Ecto neural progenitor cell (in vitro differentiated cells): ENCODE data around the gene THAP3.
"Not testable (repeated sequence)": the region's sequence is repeated elsewhere in the genome, so short reads cannot be mapped to it uniquely, and the experiment has no call there.

Experiments used
- DNase-seq: peaks from one replicate; pipeline ENCODE4 v3.0.0-alpha.2; 2018; ENCODE audit warnings: low spot score

Gene THAP3

GRCh38 chr1:6591222-6591621 lies 33.4 kb upstream of the THAP3 start:
- no peak for DNase-seq

GRCh38 chr1:6591644-6592043 lies 33.0 kb upstream of the THAP3 start:
- DNase-seq = no peak

GRCh38 chr1:6592441-6592840 lies 32.2 kb upstream of the THAP3 start:
- no peak for DNase-seq

- DNase-seq = no peak
Measured at GRCh38 chr1:6592865-6593593, 31.6 kb upstream of the THAP3 start.

GRCh38 chr1:6593810-6594209 lies 30.9 kb upstream of the THAP3 start:
- DNase-seq = no peak

- no peak for DNase-seq
Measured at GRCh38 chr1:6594977-6595740, 29.5 kb upstream of the THAP3 start.

GRCh38 chr1:6596351-6596750 lies 28.3 kb upstream of the THAP3 start:
- no peak for DNase-seq

- no peak for DNase-seq
Measured at GRCh38 chr1:6596886-6597776, 27.5 kb upstream of the THAP3 start.

GRCh38 chr1:6597777-6598131 lies 26.9 kb upstream of the THAP3 start:
- DNase-seq = no peak

GRCh38 chr1:6599141-6599975 lies 25.3 kb upstream of the THAP3 start:
- DNase-seq = no peak

GRCh38 chr1:6599991-6600390 lies 24.7 kb upstream of the THAP3 start:
- DNase-seq = not testable (repeated sequence)

GRCh38 chr1:6600410-6601048 lies 24.1 kb upstream of the THAP3 start:
- no peak for DNase-seq

GRCh38 chr1:6601049-6601922 lies 23.4 kb upstream of the THAP3 start:
- DNase-seq = peak; percentile 57

GRCh38 chr1:6601923-6602668 lies 22.6 kb upstream of the THAP3 start:
- DNase-seq = peak; percentile 70

GRCh38 chr1:6602669-6603237 lies 21.9 kb upstream of the THAP3 start, which contains the start of gene KLHL21:
Gene KLHL21 (minus strand): TSS chr1:6602869. CDS start chr1:6602817, 52 bp downstream.
- DNase-seq = peak; percentile 87

GRCh38 chr1:6603238-6603914 lies 21.3 kb upstream of the THAP3 start:
- peak; percentile 69 for DNase-seq

- peak; percentile 76 for DNase-seq
Measured at GRCh38 chr1:6603915-6604558, 20.6 kb upstream of the THAP3 start.
